HEK293 (cell line): Measurements from ENCODE around the gene METTL25.

ENCODE experiments used
- CTCF ChIP-seq: fragments of 450-650 bp; formaldehyde crosslinking; IDR thresholded peaks from 2 replicates; pipeline ENCODE4 v1.5.1; 2016; ENCODE audit warnings: missing biosample characterization, missing genetic modification characterization
- TRIM28 ChIP-seq: IDR thresholded peaks from 2 replicates; pipeline ENCODE4 v1.6.1; 2011; ENCODE audit warnings: low read length, control low read depth, borderline replicate concordance
- ZBTB11 ChIP-seq: fragments of 450-650 bp; formaldehyde crosslinking; conservative IDR thresholded peaks from 2 replicates; pipeline ENCODE4 v1.5.1; 2016; ENCODE audit warnings: low read depth, missing biosample characterization, missing genetic modification characterization
- ZBTB26 ChIP-seq: fragments of 450-650 bp; formaldehyde crosslinking; optimal IDR thresholded peaks from 2 replicates; pipeline ENCODE3; 2016; ENCODE audit warnings: missing biosample characterization, mild to moderate bottlenecking, missing genetic modification characterization
- ZBTB48 ChIP-seq: fragments of 450-650 bp; formaldehyde crosslinking; IDR thresholded peaks from 2 replicates; pipeline ENCODE4 v1.5.1; 2016; ENCODE audit warnings: missing biosample characterization, missing genetic modification characterization
- ZNF223 ChIP-seq: fragments of 450-650 bp; formaldehyde crosslinking; IDR thresholded peaks from 2 replicates; pipeline ENCODE4 v1.5.1; 2016; ENCODE audit warnings: missing biosample characterization, missing genetic modification characterization
- ZNF248 ChIP-seq: fragments of 450-650 bp; formaldehyde crosslinking; IDR thresholded peaks from 2 replicates; pipeline ENCODE4 v1.5.1; 2017; ENCODE audit warnings: missing biosample characterization, missing genetic modification characterization
- ZNF266 ChIP-seq: fragments of 450-650 bp; formaldehyde crosslinking; IDR thresholded peaks from 2 replicates; pipeline ENCODE4 v1.5.1; 2016; ENCODE audit warnings: missing biosample characterization, missing genetic modification characterization, low read depth
- ZNF76 ChIP-seq: fragments of 450-650 bp; formaldehyde crosslinking; IDR thresholded peaks from 2 replicates; pipeline ENCODE4; 2016; ENCODE audit warnings: low read depth, missing biosample characterization, missing genetic modification characterization, borderline replicate concordance
- ZNF792 ChIP-seq: fragments of 450-650 bp; formaldehyde crosslinking; IDR thresholded peaks from 2 replicates; pipeline ENCODE4 v1.5.1; 2016; ENCODE audit warnings: missing biosample characterization, missing genetic modification characterization
- ZSCAN23 ChIP-seq: fragments of 450-650 bp; formaldehyde crosslinking; IDR thresholded peaks from 2 replicates; pipeline ENCODE4 v1.5.1; 2016; ENCODE audit warnings: missing biosample characterization, missing genetic modification characterization

- TF ChIP-seq ZSCAN23 (no peak), ZBTB48 (tag by site-specific recombination) (no peak), TRIM28 (no peak), ZNF266 (tag by site-specific recombination) (no peak), ZNF792 (tag by site-specific recombination) (no peak), ZBTB11 (tag by site-specific recombination) (no peak), ZNF248 (tag by site-specific recombination) (no peak), CTCF (tag by site-specific recombination) (no peak), ZNF76 (no peak), ZNF223 (tag by site-specific recombination) (no peak), ZBTB26 (tag by site-specific recombination) (no peak)
Measured at GRCh38 chr12:82473111-82473754, 114.9 kb downstream of the METTL25 start.
